ENCODE results near the gene PLK4. TPM values are rescaled to one million over a fixed set of nuclear protein-coding genes. Genes with fewer than 3 reads are reported as not detected.

Gene PLK4
- total and polyA plus RNA-seq, 12 donors, result 0.22 to 3.7 (median 0.56) TPM

DNA sequence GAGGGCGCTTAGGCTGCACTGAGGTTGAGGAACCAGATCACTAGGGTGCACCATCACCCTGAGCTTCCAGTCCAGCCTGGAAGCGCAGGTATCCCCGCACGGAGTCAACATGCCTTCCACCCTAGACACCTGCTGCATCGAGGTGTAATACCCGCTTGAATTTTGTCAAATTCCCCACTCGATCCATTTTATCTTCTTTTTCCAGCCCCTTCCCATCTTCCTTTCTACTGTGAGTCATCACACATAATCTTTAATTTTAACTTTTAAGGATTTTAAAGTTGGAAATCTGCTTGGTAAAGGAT is 821 bp downstream of the PLK4 start:
- peak overlapping the region in 1 of 10 donors; percentile 84 for H3K27ac ChIP-seq
- peaks cover 0 to 20% (median 15%) of the 10 kb centered on the region in 9 donors for H3K4me1 ChIP-seq
- no peaks in the 10 kb centered on the region for H3K27me3 ChIP-seq
- TF ChIP-seq, protein P1, sequence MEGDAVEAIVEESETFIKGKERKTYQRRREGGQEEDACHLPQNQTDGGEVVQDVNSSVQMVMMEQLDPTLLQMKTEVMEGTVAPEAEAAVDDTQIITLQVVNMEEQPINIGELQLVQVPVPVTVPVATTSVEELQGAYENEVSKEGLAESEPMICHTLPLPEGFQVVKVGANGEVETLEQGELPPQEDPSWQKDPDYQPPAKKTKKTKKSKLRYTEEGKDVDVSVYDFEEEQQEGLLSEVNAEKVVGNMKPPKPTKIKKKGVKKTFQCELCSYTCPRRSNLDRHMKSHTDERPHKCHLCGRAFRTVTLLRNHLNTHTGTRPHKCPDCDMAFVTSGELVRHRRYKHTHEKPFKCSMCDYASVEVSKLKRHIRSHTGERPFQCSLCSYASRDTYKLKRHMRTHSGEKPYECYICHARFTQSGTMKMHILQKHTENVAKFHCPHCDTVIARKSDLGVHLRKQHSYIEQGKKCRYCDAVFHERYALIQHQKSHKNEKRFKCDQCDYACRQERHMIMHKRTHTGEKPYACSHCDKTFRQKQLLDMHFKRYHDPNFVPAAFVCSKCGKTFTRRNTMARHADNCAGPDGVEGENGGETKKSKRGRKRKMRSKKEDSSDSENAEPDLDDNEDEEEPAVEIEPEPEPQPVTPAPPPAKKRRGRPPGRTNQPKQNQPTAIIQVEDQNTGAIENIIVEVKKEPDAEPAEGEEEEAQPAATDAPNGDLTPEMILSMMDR (IDR thresholded peaks at IDR 0.05), result no peak
- no peaks in the 10 kb centered on the region for H3K9me3 ChIP-seq
- peak overlapping the region; percentile 56 to 93 (median 76) for H3K4me3 ChIP-seq
- DNase-seq (no peak), ATAC-seq (peak in 2 of 8 donors; percentile 4 to 57)
- H3K36me3 ChIP-seq, result peaks cover 0 to 9% (median 0%) of the 10 kb centered on the region in 9 donors
- intact Hi-C loops (cut with DNase I), result loop anchor here in 3 of 10 donors (5.0 to 10.0 kb wide), 4 partner anchors 81 to 181 kb away; partner anchors contain the start of genes ABHD18 (in 1 of the 3), HSPA4L (in 1 of the 3), LARP1B (in 1 of the 3) and MFSD8 (in 1 of the 3)
- 1 to 2% methylated on average over 7 of the region's 7 CpGs for WGBS, 2 donors

DNA sequence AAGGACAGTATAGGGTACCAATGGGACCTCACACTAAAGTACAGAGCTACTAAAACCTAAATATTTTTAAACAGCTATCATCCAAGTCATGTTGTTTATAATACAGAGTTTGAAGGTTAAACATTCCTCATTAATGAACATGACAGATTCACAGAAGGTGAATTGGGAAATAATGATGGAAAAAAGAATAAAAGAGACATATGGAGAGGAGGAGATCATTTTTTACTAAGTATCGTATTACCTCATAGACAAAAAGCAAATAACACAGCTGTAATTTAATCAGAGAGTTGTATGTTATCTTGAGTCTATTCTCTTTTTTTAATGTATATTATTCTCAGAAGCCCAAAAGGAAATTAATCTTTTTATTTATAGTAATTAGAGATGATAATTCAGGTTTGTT is 7.9 kb downstream of the PLK4 start:
- Histone ChIP-seq H3K4me1 (no peaks in the 10 kb centered on the region), H3K4me3 (no peak overlapping the region), H3K27ac (no peak overlapping the region), H3K27me3 (no peaks in the 10 kb centered on the region), H3K36me3 (peaks cover 0 to 50% (median 0%) of the 10 kb centered on the region in 9 donors), H3K9me3 (no peaks in the 10 kb centered on the region)
- no peak for DNase-seq
- ATAC-seq, result no peak
- TF ChIP-seq, protein P1 (IDR thresholded peaks at IDR 0.05), result no peak
- WGBS, 2 donors, result 92 to 96% methylated on average over 1 of the region's 1 CpG
- intact Hi-C loops (cut with DNase I), result loop anchor here in 1 of 10 donors (10.0 kb wide), 1 partner anchor 76 kb away; the partner anchor contains the start of genes ABHD18 and MFSD8

DNA sequence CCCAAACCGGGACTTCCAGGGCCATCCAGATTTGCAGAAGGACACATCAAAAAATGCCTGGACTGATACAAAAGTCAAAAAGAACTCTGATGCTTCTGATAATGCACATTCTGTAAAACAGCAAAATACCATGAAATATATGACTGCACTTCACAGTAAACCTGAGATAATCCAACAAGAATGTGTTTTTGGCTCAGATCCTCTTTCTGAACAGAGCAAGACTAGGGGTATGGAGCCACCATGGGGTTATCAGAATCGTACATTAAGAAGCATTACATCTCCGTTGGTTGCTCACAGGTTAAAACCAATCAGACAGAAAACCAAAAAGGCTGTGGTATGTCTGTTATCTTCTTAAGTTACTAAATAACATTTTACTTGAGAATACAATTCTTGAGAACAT is 9.2 kb downstream of the PLK4 start:
- TF ChIP-seq, protein P1 (IDR thresholded peaks at IDR 0.05), result no peak
- Histone ChIP-seq H3K27ac (no peak overlapping the region), H3K9me3 (no peaks in the 10 kb centered on the region), H3K36me3 (peaks cover 0 to 63% (median 0%) of the 10 kb centered on the region in 9 donors), H3K4me3 (no peak overlapping the region), H3K4me1 (no peaks in the 10 kb centered on the region), H3K27me3 (no peaks in the 10 kb centered on the region)
- ATAC-seq (no peak), DNase-seq (no peak)
- intact Hi-C loops (cut with DNase I), result loop anchor here in 2 of 10 donors (10.0 kb wide), 2 partner anchors 45 to 75 kb away; partner anchors contain the start of genes ABHD18 (in 1 of the 2) and MFSD8 (in 1 of the 2)
- 72 to 75% methylated on average over 3 of the region's 3 CpGs for WGBS, 2 donors

DNA sequence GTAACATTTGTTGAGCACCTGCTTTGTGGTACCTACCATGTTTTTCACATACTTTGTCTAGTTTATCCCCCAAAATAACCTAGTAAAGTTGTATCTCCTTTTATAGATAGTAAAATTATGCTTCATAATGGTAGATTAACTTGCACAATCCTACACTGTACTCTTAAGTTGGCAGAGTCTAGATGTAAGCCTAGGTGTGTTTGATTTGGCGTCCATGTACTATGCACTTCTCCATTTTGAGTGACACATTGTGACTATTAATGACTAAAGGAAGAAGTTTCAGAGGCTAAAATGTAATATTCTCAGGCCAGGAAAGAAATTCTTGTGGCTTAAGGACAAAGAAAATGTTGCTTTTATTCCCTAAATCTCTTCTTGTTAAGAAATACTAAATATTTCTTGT is 15.4 kb downstream of the PLK4 start:
- Histone ChIP-seq H3K4me1 (no peaks in the 10 kb centered on the region), H3K36me3 (peaks cover 0 to 57% (median 0%) of the 10 kb centered on the region in 9 donors), H3K4me3 (no peak overlapping the region), H3K9me3 (peaks cover 0 to 10% (median 0%) of the 10 kb centered on the region in 11 donors), H3K27ac (no peak overlapping the region), H3K27me3 (no peaks in the 10 kb centered on the region)
- TF ChIP-seq, protein P1 (IDR thresholded peaks at IDR 0.05), result no peak
- ATAC-seq (no peak), DNase-seq (no peak)
- WGBS, 2 donors, result 93 to 95% methylated on average over 1 of the region's 1 CpG
- intact Hi-C loops (cut with DNase I), result loop anchor here in 1 of 10 donors (10.0 kb wide), 1 partner anchor 51 kb away; no protein-coding TSS in a partner anchor

Measured in heart right ventricle (tissue), 16 donors.